Coronary artery (tissue), 2 donors: ENCODE measurements around the gene HEATR5B.
A peak's percentile ranks its signal among the peaks of the same experiment; 100 is the strongest.
"Not testable (repeated sequence)": the region's sequence is repeated elsewhere in the genome, so short reads cannot be mapped to it uniquely, and the experiment has no call there.

Source experiments
- DNase-seq: peaks from one replicate; pipeline ENCODE4 v3.0.0-alpha.2; 2017; ENCODE audit warnings: low spot score
- H3K27ac ChIP-seq, 2 donors: fragments of 200-600 bp; sonication (generic); one replicate each; pipeline ENCODE4 v1.5.1; 2016 to 2019
- H3K4me3 ChIP-seq: fragments of 200-600 bp; sonication (generic); 2 replicates; pipeline ENCODE4 v1.5.1; 2016; ENCODE audit warnings: mild to moderate bottlenecking, moderate library complexity
- TF ChIP-seq, protein P1 (sequence below): fragments of 200-600 bp; sonication (generic); IDR thresholded peaks from one replicate; pipeline ENCODE4 v1.5.1; 2019; ENCODE audit warnings: antibody characterized with exemption

HEATR5B gene

DNA sequence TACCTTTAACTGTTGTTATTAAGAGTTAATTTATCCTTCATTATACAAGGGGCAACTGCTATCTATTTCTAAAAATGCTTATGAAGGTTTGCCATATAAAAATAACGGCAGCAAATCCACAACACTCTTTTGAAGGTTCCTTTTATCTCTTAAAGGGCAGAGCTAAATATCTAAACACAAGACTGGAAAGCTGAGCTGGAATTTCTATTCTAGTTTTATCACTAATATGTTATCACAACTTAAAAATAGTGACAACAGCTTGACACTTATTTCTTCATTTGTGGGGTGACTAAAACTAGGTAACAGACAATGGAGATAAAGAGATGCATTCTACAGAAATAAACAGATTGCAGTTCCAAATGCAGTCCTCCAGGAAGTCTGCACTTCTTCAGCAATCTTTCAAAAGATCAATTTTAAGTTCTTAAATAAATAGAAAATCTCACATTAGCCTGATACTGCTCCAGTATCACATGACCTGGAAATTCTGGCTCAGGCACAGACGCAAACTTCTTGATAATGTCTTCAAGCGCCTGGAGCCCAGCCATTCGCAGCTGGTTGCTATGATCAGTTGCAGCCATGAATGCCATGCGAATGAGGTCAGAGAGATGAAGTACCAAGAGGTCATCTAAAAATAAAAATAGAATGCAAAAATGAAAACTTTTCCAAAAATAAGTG lies 63.8 kb downstream of the HEATR5B start:
- peak overlapping the region in 1 of 2 donors; percentile 71 for H3K27ac ChIP-seq
- peak; percentile 78 for DNase-seq
- TF ChIP-seq, protein P1, sequence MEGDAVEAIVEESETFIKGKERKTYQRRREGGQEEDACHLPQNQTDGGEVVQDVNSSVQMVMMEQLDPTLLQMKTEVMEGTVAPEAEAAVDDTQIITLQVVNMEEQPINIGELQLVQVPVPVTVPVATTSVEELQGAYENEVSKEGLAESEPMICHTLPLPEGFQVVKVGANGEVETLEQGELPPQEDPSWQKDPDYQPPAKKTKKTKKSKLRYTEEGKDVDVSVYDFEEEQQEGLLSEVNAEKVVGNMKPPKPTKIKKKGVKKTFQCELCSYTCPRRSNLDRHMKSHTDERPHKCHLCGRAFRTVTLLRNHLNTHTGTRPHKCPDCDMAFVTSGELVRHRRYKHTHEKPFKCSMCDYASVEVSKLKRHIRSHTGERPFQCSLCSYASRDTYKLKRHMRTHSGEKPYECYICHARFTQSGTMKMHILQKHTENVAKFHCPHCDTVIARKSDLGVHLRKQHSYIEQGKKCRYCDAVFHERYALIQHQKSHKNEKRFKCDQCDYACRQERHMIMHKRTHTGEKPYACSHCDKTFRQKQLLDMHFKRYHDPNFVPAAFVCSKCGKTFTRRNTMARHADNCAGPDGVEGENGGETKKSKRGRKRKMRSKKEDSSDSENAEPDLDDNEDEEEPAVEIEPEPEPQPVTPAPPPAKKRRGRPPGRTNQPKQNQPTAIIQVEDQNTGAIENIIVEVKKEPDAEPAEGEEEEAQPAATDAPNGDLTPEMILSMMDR: no peak
- H3K4me3 ChIP-seq: no peak overlapping the region

DNA sequence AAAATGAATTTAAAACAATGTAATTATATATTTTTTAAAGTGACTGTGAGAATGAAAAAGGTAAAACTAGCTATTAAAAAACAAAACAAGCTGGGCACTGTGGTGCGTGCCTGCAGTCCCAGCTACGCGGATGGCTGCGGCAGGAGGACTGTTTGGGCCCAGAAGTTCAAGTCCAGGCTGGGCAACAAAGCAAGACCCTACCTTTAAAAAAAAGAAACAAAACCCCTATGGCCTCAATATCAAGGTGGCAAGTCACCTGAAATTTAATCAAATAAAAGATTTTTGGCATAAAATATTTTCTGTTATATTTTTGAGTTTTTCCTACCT lies 70.9 kb downstream of the HEATR5B start:
- H3K27ac ChIP-seq: no peak overlapping the region
- no peak for DNase-seq
- TF ChIP-seq, protein P1: no peak
- no peak overlapping the region for H3K4me3 ChIP-seq

DNA sequence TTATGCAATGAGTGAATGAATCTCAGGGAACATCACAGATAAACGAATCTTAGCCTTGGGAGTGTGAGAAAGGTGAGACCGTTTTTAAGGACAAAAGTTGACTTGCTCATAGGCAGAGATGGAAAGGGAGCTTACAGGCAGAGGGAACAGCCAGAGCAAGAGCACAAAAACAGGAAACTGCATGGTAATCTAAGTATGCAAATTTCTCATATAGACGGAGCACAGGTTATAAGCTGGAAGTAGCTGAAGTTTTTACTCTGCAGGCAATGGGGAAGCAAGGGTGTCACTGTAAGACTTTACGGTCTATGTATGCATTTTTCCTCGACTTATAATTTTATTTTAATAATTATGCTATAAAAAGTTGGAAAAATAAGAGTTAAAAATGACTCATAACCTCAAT lies 73.0 kb downstream of the HEATR5B start:
- DNase-seq: no peak
- no peak overlapping the region for H3K27ac ChIP-seq
- TF ChIP-seq, protein P1: no peak
- no peak overlapping the region for H3K4me3 ChIP-seq

DNA sequence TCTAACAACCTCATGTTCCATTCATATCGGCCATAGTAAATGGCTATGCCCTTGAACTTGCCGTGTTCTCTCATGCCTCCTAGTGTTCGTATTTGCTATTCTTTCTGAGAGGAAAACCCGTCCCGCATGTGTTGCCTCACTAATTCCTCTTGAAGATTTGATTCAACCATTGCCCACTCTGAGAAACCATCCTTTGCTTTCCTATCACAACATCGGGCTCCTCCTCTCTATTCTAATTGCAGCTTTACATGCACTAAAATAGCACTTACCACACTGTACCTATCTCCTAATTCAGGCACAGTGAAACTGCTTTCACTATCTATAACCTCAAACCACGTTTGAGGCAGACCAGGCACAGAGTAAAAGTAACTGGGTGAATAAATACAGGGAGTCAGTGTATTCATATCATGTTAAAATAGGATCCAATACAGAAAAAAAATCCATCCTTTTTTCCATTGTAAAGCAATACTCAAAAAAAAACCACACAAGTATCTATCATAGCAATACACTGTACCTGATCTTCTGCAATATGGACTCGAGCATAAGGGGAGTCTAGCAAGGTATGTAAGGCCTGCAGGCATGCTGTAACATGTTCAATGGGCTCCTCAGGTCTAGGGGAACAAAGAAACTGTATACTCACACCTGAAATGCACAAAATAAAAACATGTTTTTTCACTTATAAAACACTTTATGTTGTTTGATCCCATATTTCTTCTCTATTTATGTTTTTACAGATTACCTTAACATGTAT lies 78.9 kb downstream of the HEATR5B start:
- DNase-seq: no peak
- Histone ChIP-seq H3K27ac (no peak overlapping the region), H3K4me3 (no peak overlapping the region)
- TF ChIP-seq, protein P1: peak; percentile 15

DNA sequence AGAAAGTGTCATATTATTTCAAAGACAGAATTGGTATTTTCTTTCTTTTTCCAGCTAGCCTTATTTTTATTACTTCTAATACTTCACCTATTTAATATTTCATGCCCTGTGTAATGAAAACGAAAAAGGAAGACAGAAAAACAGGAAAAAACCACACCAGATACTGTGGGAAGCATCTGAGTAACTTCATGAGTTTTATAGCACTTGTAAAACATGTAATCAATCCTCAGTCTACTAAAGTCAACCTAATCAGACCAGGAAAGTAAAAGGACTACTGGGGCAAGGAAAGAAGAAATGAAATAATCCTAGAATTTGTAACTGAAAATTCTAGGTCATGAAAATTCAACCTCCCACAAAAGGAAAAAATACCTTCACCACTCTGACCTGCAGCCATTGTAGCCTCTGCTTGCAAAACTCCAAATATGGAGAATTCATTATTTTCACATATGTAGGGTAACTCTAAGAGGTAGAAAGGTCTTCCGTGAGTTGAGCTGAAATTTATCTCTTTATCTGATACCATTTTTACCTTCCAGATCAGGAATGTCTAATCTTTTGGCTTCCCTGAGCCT lies 83.1 kb downstream of the HEATR5B start:
- H3K27ac ChIP-seq: no peak overlapping the region
- no peak overlapping the region for H3K4me3 ChIP-seq
- DNase-seq: no peak
- TF ChIP-seq, protein P1: no peak

DNA sequence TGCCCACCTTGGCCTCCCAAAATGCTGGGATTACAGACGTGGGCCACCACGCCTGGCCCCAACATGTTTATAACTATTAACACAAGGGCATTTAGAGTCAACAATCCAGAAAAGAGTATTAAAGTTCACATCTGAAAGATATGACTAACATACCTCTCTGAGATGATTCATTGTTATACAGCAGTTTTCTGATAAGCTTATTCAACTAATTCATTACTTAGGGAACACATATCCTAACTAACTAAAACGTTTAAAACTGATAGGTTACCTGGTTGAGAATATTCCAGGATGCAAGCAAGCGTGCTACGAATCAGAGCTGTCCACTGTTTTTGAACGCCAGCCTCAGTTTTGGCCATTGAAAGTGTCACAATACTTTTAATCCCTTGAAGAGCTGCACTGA lies 83.9 kb downstream of the HEATR5B start:
- no peak for DNase-seq
- Histone ChIP-seq H3K27ac (no peak overlapping the region), H3K4me3 (no peak overlapping the region)
- TF ChIP-seq, protein P1: no peak

DNA sequence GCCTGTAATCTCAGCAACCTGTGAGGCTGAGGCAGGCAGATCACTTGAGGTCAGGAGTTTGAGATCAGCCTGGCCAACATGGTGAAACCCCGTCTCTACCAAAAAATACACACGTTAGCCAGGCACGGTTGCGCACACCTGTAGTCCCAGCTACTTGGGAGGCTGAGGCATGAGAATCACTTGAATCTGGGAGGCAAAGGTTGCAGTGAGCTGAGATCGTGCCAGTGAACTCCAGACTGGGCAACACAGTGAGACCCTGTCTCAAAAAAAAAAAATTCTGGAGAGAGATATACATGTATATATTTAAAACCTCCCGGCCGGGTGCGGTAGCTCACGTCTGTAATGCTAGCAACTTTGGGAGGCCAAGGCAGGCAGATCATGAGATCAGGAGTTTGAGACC lies 84.8 kb downstream of the HEATR5B start:
- not testable (repeated sequence) for H3K4me3 ChIP-seq, H3K27ac ChIP-seq, DNase-seq
